PC-9 (cell line): ENCODE measurements around the gene DSC2. TPM values are rescaled to one million over a fixed set of nuclear protein-coding genes. Genes with fewer than 3 reads are reported as not detected.

Experiments used
- BruUV-seq: library from RNA; stranded (reverse); fragments of 400-500 nt; replicated peaks from 2 replicates; lab custom pipeline; 2021; lab: Mats Ljungman, UMichigan
- CTCF ChIA-PET: fragments of 300-600 bp; sonication (Branson Sonifier 250); formaldehyde crosslinking; loops from one replicate; lab custom pipeline; 2022; ENCODE audit warnings: antibody characterized with exemption; lab: Charles Lee
- POLR2A ChIA-PET: fragments of 300-600 bp; sonication (Branson Sonifier 250); formaldehyde crosslinking; loops from one replicate; lab custom pipeline; 2022; ENCODE audit warnings: antibody characterized with exemption; ENCODE audit not compliant: unreplicated experiment; lab: Charles Lee
- DNase-seq, 2 experiments: peaks; one replicate each; pipeline versions ENCODE4 v3.0.0 to v3.0.0-alpha.2; 2015 to 2022; ENCODE audit warnings: mixed read lengths in 1 of 2
- H2AFZ ChIP-seq: fragments of 200-600 bp; sonication (generic); 2 replicates; pipeline ENCODE4 v1.8.1; 2017; ENCODE audit warnings: antibody characterized with exemption
- H3F3A ChIP-seq: fragments of 200-600 bp; sonication (generic); 2 replicates; pipeline ENCODE4 v1.8.1; 2017; ENCODE audit warnings: antibody characterized with exemption, mild to moderate bottlenecking, low read depth; ENCODE audit not compliant: insufficient read depth
- H3K27ac ChIP-seq: fragments of 200-600 bp; sonication (generic); 2 replicates; pipeline ENCODE4 v1.6.1; 2016; ENCODE audit warnings: mixed run types
- H3K27me3 ChIP-seq: fragments of 200-600 bp; sonication (generic); 2 replicates; pipeline ENCODE4 v1.6.1; 2016; ENCODE audit warnings: low read depth, mixed run types; ENCODE audit not compliant: insufficient read depth
- H3K36me3 ChIP-seq: fragments of 200-600 bp; sonication (generic); 2 replicates; pipeline ENCODE4 v1.6.1; 2016; ENCODE audit warnings: low read depth, mixed run types
- H3K4me1 ChIP-seq: fragments of 200-600 bp; sonication (generic); replicated peaks from 2 replicates; pipeline ENCODE4 v1.6.1; 2016; ENCODE audit warnings: mixed run types; ENCODE audit not compliant: insufficient read depth
- H3K4me2 ChIP-seq: fragments of 200-600 bp; sonication (generic); 2 replicates; pipeline ENCODE4 v1.6.1; 2017; ENCODE audit warnings: mixed run types
- H3K4me3 ChIP-seq: fragments of 200-600 bp; sonication (generic); 2 replicates; pipeline ENCODE4 v1.6.1; 2016; ENCODE audit warnings: mixed run types
- H3K79me2 ChIP-seq: fragments of 200-600 bp; sonication (generic); 2 replicates; pipeline ENCODE4 v1.6.1; 2017; ENCODE audit warnings: low read depth, mixed run types
- H3K9me2 ChIP-seq: fragments of 200-600 bp; sonication (generic); 2 replicates; pipeline ENCODE4 v1.8.1; 2017; ENCODE audit warnings: mild to moderate bottlenecking; ENCODE audit not compliant: insufficient read depth
- H3K9me3 ChIP-seq: fragments of 200-600 bp; sonication (generic); 2 replicates; pipeline ENCODE4 v1.8.1; 2016; ENCODE audit warnings: low read depth; ENCODE audit not compliant: insufficient read depth
- H4K20me1 ChIP-seq: fragments of 200-600 bp; sonication (generic); 2 replicates; pipeline ENCODE4 v1.8.1; 2017; ENCODE audit not compliant: insufficient read depth
- EZH2 ChIP-seq: fragments of 200-600 bp; sonication (generic); IDR thresholded peaks from 2 replicates; pipeline ENCODE4 v1.8.0; 2017; ENCODE audit warnings: antibody characterized with exemption, low read depth
- intact Hi-C: fragments of 100-400 bp; cut with micrococcal nuclease; formaldehyde crosslinking; loops from one replicate; pipeline ENCODE4 v1.10.0; 2022; ENCODE audit not compliant: unreplicated experiment
- total RNA-seq: library from RNA; stranded (reverse); gene quantifications from 2 replicates; pipeline ENCODE4 v1.2.3, GENCODE V29; 2021
- TF ChIP-seq, protein P1 (sequence below): fragments of 200-600 bp; sonication (generic); conservative IDR thresholded peaks from 2 replicates; pipeline ENCODE4 v1.6.1; 2017; ENCODE audit warnings: mixed run types, antibody characterized with exemption, mild to moderate bottlenecking, moderate library complexity

The DSC2 gene
- total RNA-seq, 1 experiment from 2014 or later, result 16.5 TPM

DNA sequence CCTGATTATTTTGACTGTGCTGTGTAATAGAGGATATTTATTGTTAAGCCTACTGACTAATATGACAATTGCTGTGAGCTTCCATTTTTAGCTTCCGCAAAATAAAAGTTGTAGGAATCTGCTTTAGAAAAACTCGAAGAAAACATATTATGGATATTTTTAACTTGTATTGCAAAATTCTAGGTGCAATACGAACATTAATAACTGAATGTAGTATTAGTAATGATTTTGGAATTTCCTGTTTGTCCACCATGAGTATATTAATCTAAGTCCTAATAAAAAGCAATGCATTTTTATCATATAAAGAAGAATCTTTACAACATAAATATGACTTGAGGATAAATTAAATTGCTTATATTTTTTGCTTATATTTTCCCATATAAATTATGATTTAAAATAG lies 57.3 kb downstream of the DSC2 start:
- Histone ChIP-seq H3K9me2 (no peaks in the 10 kb centered on the region), H3K79me2 (no peaks in the 10 kb centered on the region), H3K36me3 (no peaks in the 10 kb centered on the region), H3K27me3 (no peaks in the 10 kb centered on the region), H3K27ac (no peak overlapping the region), H2AFZ (no peak overlapping the region), H3K9me3 (no peaks in the 10 kb centered on the region), H3K4me3 (no peak overlapping the region), H3K4me2 (no peak overlapping the region), H4K20me1 (no peaks in the 10 kb centered on the region), H3F3A (no peaks in the 10 kb centered on the region), H3K4me1 (no peaks in the 10 kb centered on the region)
- intact Hi-C loops, result no loop called here
- TF ChIP-seq, protein P1, sequence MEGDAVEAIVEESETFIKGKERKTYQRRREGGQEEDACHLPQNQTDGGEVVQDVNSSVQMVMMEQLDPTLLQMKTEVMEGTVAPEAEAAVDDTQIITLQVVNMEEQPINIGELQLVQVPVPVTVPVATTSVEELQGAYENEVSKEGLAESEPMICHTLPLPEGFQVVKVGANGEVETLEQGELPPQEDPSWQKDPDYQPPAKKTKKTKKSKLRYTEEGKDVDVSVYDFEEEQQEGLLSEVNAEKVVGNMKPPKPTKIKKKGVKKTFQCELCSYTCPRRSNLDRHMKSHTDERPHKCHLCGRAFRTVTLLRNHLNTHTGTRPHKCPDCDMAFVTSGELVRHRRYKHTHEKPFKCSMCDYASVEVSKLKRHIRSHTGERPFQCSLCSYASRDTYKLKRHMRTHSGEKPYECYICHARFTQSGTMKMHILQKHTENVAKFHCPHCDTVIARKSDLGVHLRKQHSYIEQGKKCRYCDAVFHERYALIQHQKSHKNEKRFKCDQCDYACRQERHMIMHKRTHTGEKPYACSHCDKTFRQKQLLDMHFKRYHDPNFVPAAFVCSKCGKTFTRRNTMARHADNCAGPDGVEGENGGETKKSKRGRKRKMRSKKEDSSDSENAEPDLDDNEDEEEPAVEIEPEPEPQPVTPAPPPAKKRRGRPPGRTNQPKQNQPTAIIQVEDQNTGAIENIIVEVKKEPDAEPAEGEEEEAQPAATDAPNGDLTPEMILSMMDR, result no peak
- no peak for TF ChIP-seq EZH2
- ChIA-PET CTCF (no interaction called here), POLR2A (no interaction called here)
- no TSS peak for BruUV-seq
- no peak for DNase-seq

DNA sequence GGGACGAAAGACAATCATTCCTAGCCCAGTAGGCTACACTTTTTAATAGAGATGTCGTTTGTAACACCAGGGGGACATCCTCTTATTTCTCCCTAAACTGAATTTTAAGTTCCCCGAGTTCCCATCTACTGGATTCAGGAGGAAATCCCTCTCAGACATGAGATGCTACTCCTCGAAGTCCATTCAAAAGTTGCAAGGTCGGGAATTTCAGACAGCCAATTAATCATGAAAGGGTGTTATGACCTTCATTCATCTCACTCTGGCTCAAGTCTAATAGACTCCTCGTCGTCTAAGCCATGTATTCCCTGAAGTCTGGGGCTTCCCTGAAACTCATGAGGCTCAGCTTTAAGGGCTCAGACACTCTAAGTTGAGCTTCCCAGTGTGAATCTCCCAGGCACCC lies 58.5 kb downstream of the DSC2 start:
- no peaks in the 10 kb centered on the region for H3K36me3 ChIP-seq
- H3K27ac ChIP-seq, result no peak overlapping the region
- no peaks in the 10 kb centered on the region for H3K27me3 ChIP-seq
- no peak overlapping the region for H3K4me3 ChIP-seq
- TF ChIP-seq EZH2, result no peak
- TF ChIP-seq, protein P1, result no peak
- no peak overlapping the region for H3K4me2 ChIP-seq
- POLR2A ChIA-PET, result no interaction called here
- no peaks in the 10 kb centered on the region for H4K20me1 ChIP-seq
- intact Hi-C loops, result no loop called here
- no peaks in the 10 kb centered on the region for H3K9me2 ChIP-seq
- CTCF ChIA-PET, result no interaction called here
- no peaks in the 10 kb centered on the region for H3K79me2 ChIP-seq
- no peaks in the 10 kb centered on the region for H3F3A ChIP-seq
- DNase-seq, result no peak
- H2AFZ ChIP-seq, result no peak overlapping the region
- H3K4me1 ChIP-seq, result no peaks in the 10 kb centered on the region
- H3K9me3 ChIP-seq, result no peaks in the 10 kb centered on the region
- no TSS peak for BruUV-seq

DNA sequence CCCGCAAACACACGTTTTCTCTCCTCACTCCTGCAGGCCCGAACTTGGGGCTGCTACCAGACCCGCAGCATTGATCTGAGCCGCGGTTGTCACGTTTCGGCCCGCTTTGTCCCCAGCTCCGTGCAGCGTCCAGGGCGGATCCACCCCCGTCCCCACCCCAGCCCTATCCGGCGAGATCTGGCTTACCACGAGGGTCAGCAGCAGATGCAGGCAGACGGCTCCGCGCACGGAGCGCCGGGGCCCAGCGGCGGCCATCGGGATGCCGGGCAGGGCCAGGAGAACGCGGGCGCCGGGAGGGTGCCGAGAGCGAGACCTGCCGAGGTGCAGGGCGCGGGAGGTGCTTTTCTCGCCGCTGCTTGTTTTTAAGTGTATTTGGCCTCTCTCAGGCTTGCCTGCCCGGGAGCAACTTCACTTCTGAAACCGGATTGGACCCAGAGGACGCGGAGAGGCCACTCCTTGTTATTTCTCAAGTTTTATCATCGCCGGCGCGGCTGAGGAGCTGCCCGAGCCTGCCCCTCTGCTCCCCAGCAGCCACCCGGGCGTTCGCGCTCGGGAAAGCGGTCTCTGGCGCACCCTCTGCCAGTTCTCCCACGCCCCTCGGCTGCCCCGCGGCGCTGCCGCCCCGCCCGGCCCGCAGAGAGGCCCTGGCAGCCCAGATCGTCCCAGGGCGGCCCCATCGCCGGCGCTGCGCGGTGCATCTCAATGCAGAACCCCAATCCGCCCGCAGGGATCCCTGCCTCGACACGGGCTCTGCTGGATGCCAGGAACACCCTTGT lies 59.6 kb downstream of the DSC2 start, which contains the start of gene DSC3:
TSS of gene DSC3 (minus strand) at position 337 of the 776 bp plus-strand sequence. CDS start at position 255, 82 bp downstream.
- no TSS peak for BruUV-seq
- intact Hi-C loops, result no loop called here
- POLR2A ChIA-PET, result interaction anchor here (0.6 kb wide), 1 partner anchor 153 kb away, joined by 4 read pairs; no protein-coding TSS in a partner anchor

More for the DNA sequence above, 59.6 kb downstream of the DSC2 start, which contains the start of gene DSC3:
- Histone ChIP-seq H3K36me3 (no peaks in the 10 kb centered on the region), H4K20me1 (no peaks in the 10 kb centered on the region), H3K4me3 (no peak within 1 kb of the TSS), H3K4me1 (no peaks in the 10 kb centered on the region), H2AFZ (no peak within 1 kb of the TSS), H3K27me3 (no peaks in the 10 kb centered on the region), H3K9me3 (no peaks in the 10 kb centered on the region), H3F3A (no peaks in the 10 kb centered on the region), H3K27ac (no peak within 1 kb of the TSS), H3K79me2 (no peaks in the 10 kb centered on the region), H3K4me2 (no peak within 1 kb of the TSS), H3K9me2 (no peaks in the 10 kb centered on the region)
- TF ChIP-seq, protein P1, result no peak
- TF ChIP-seq EZH2, result no peak
- CTCF ChIA-PET, result no interaction called here
- no peak for DNase-seq
